GM06990 (cell line): ENCODE measurements around the gene PRRX2.
"Not testable (repeated sequence)": the region's sequence is repeated elsewhere in the genome, so short reads cannot be mapped to it uniquely, and the experiment has no call there.

Source experiments
- DNase-seq: peaks from one replicate; pipeline ENCODE4 v3.0.0-alpha.2; 2011; ENCODE audit not compliant: insufficient read length; ENCODE audit errors: extremely low read depth
- H3K27me3 ChIP-seq: replicated peaks from 2 replicates; pipeline ENCODE4 v1.6.0; 2011; ENCODE audit warnings: low read length; ENCODE audit not compliant: control insufficient read depth, insufficient read depth
- H3K36me3 ChIP-seq: 2 replicates; pipeline ENCODE4 v1.5.1; 2011; ENCODE audit warnings: low read length; ENCODE audit not compliant: control insufficient read depth, insufficient read depth
- H3K4me3 ChIP-seq: replicated peaks from 2 replicates; pipeline ENCODE4 v1.5.1; 2011; ENCODE audit warnings: low read depth, mild to moderate bottlenecking, control low read depth, low read length
- TF ChIP-seq, protein P1 (sequence below): IDR thresholded peaks from 2 replicates; pipeline ENCODE4 v1.5.1; 2011; ENCODE audit warnings: low read length, control low read depth, mild to moderate bottlenecking, inconsistent platforms; ENCODE audit not compliant: insufficient read depth, poor library complexity, severe bottlenecking

PRRX2 gene

GRCh38 chr9:129654554-129655040 lies 10.8 kb upstream of the PRRX2 start:
- no peak for DNase-seq
- H3K4me3 ChIP-seq, result no peak overlapping the region
- H3K27me3 ChIP-seq, result no peaks in the 10 kb centered on the region
- TF ChIP-seq, protein P1, sequence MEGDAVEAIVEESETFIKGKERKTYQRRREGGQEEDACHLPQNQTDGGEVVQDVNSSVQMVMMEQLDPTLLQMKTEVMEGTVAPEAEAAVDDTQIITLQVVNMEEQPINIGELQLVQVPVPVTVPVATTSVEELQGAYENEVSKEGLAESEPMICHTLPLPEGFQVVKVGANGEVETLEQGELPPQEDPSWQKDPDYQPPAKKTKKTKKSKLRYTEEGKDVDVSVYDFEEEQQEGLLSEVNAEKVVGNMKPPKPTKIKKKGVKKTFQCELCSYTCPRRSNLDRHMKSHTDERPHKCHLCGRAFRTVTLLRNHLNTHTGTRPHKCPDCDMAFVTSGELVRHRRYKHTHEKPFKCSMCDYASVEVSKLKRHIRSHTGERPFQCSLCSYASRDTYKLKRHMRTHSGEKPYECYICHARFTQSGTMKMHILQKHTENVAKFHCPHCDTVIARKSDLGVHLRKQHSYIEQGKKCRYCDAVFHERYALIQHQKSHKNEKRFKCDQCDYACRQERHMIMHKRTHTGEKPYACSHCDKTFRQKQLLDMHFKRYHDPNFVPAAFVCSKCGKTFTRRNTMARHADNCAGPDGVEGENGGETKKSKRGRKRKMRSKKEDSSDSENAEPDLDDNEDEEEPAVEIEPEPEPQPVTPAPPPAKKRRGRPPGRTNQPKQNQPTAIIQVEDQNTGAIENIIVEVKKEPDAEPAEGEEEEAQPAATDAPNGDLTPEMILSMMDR, result no peak
- H3K36me3 ChIP-seq, result no peaks in the 10 kb centered on the region

DNA sequence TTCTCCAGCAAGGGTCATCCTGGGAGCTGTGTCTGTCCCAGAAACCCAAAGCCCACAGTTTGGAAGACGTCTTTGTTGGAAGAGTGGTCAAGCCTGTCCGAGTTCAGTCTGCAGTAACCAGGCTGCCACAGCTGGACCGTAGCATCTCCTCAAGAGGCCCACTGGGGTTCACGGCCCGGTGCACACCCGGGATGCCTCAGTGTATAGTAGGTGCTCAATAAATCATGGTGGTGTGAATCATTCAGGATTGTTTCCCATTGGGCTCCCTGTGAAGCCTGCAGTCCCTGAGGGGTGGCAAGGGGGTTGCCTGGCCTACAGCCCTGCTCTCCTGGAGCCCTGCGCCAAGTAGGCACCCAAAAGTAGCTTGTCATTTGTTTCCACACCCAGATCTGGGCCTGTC lies 10.3 kb upstream of the PRRX2 start:
- TF ChIP-seq, protein P1, result no peak
- no peak for DNase-seq
- H3K4me3 ChIP-seq, result no peak overlapping the region
- no peaks in the 10 kb centered on the region for H3K27me3 ChIP-seq
- no peaks in the 10 kb centered on the region for H3K36me3 ChIP-seq

DNA sequence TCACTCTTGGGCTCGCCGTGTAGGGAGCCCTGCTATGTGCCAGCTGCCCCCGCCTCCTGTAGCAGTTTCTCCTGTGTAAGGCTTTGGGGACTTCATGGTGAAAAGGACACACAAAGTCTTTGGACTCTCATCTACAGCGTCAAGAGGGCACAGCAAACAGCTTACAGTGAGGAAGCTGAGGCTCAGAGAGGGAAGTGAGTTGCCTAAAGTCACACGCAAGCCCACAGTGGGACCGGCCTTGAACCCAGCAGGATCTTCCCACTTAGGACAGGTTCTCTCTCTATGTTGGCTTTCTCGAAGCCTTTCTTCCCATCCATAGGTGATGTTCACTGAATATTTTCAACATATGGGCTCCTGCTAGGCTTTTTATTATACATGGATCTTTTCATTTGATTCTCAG lies 9.8 kb upstream of the PRRX2 start:
- no peak overlapping the region for H3K4me3 ChIP-seq
- TF ChIP-seq, protein P1, result no peak
- no peaks in the 10 kb centered on the region for H3K27me3 ChIP-seq
- no peaks in the 10 kb centered on the region for H3K36me3 ChIP-seq
- DNase-seq, result no peak

- DNase-seq, result no peak
- Histone ChIP-seq H3K4me3 (no peak overlapping the region), H3K36me3 (no peaks in the 10 kb centered on the region), H3K27me3 (no peaks in the 10 kb centered on the region)
- TF ChIP-seq, protein P1, result no peak
Measured at GRCh38 chr9:129656795-129657390, 8.6 kb upstream of the PRRX2 start.

DNA sequence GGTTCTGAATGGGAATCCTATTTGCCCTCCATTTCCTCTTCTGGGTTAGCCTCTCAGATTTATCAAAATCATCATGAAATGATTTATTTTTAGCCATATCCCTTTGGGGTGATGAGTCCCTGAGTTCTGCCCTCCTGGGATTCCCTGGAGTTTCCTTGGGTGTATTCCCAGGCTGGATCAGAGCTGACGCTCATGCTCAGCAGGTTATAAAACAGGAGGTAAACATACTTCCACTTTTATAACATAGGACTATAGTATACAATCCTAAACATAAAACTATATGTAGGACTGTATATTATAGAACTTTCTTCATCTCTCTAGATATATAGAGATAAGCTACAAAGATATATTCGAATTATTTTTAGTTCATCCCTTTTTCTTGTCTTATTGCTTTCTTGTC lies 4.4 kb upstream of the PRRX2 start:
- TF ChIP-seq, protein P1, result no peak
- H3K36me3 ChIP-seq, result no peaks in the 10 kb centered on the region
- DNase-seq, result no peak
- no peak overlapping the region for H3K4me3 ChIP-seq
- H3K27me3 ChIP-seq, result no peaks in the 10 kb centered on the region; the same call in 1 of the 2 replicates

GRCh38 chr9:129662239-129662638 lies 3.2 kb upstream of the PRRX2 start:
- H3K27me3 ChIP-seq, H3K4me3 ChIP-seq, DNase-seq, H3K36me3 ChIP-seq: not testable (repeated sequence)
